Measurements from ENCODE around the gene RRP12. TPM values are rescaled to one million over a fixed set of nuclear protein-coding genes. Genes with fewer than 3 reads are reported as not detected.

The RRP12 gene
- total RNA-seq, 2 donors from 2014 or later, result 17.7 to 29.3 TPM

DNA sequence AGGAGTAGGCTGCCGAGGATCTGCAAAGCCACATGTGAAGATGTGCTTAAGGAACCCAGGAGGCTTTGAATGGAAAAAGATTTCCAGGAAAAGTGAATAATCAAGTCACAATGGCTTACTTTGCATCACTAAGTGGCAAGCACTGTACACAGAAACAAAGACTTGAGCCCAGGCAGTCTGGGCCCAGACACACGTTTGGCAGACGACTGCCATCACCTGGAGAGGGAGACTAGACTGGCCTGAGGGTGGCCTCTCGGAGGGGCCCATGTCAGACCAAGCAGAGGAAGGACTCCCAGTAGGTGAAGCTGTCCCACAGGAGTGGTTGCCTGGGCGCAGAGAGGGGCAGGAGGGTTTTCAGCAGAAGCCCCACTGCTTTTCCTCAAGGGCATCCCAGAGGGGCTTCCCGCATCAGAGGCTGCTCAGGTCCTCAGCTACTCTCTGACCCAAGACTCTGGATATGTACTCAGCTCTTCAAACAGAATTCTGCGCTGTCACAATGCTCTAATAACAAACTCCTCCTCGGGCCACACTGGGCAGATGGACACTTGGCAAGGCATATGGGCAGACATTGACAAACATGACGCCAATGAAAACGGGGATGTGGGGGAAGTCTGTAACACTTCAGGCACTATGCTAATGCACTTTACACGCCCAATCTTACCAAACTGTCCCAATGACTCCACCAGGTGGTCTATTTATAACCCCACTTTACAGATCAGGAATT lies 38.7 kb downstream of the RRP12 start:
- Histone ChIP-seq H3K36me3 (peaks cover 22% of the 10 kb centered on the region), H3K4me1 (ENCODE audit: control insufficient read depth in 1 of 2, low read depth in 2 of 2) (no peaks in the 10 kb centered on the region), H3K27me3 (replicated peaks; ENCODE audit: insufficient read depth) (no peaks in the 10 kb centered on the region), H3K27ac (no peak overlapping the region), H3K4me3 (no peak overlapping the region), H3K9me3 (no peaks in the 10 kb centered on the region)
- DNase-seq (ENCODE audit: low spot score), result no peak
- TF ChIP-seq, protein P1, sequence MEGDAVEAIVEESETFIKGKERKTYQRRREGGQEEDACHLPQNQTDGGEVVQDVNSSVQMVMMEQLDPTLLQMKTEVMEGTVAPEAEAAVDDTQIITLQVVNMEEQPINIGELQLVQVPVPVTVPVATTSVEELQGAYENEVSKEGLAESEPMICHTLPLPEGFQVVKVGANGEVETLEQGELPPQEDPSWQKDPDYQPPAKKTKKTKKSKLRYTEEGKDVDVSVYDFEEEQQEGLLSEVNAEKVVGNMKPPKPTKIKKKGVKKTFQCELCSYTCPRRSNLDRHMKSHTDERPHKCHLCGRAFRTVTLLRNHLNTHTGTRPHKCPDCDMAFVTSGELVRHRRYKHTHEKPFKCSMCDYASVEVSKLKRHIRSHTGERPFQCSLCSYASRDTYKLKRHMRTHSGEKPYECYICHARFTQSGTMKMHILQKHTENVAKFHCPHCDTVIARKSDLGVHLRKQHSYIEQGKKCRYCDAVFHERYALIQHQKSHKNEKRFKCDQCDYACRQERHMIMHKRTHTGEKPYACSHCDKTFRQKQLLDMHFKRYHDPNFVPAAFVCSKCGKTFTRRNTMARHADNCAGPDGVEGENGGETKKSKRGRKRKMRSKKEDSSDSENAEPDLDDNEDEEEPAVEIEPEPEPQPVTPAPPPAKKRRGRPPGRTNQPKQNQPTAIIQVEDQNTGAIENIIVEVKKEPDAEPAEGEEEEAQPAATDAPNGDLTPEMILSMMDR (IDR thresholded peaks at IDR 0.05), result no peak
- ATAC-seq (ENCODE audit: insufficient number of reproducible peaks, low FRiP score, low read depth), result no peak

DNA sequence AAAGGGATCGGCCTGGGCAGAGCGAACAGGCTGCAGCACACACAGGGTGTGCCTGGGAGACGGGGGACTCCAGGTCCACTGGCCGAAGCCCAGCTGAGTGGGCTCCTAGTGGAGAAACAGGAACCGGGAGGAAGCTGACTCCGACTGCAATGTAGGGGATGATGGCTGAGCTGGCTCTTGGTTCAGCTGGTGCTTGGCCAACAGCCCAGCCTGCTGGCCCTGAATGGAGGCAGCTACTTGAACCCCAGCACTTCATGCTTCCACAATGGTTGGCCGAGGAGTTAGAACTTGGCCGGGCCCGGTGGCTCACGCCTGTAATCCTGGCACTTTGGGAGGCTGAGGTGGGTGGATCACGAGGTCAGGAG lies 39.6 kb downstream of the RRP12 start:
- no peaks in the 10 kb centered on the region for H3K27me3 ChIP-seq (replicated peaks; ENCODE audit: insufficient read depth)
- H3K27ac ChIP-seq, result no peak overlapping the region
- no peaks in the 10 kb centered on the region for H3K9me3 ChIP-seq
- peaks cover 22% of the 10 kb centered on the region for H3K36me3 ChIP-seq
- TF ChIP-seq, protein P1 (IDR thresholded peaks at IDR 0.05), result no peak
- DNase-seq (ENCODE audit: low spot score), result no peak
- no peak overlapping the region for H3K4me3 ChIP-seq
- ATAC-seq (ENCODE audit: insufficient number of reproducible peaks, low FRiP score, low read depth), result no peak
- H3K4me1 ChIP-seq (ENCODE audit: control insufficient read depth in 1 of 2, low read depth in 2 of 2), result no peaks in the 10 kb centered on the region

DNA sequence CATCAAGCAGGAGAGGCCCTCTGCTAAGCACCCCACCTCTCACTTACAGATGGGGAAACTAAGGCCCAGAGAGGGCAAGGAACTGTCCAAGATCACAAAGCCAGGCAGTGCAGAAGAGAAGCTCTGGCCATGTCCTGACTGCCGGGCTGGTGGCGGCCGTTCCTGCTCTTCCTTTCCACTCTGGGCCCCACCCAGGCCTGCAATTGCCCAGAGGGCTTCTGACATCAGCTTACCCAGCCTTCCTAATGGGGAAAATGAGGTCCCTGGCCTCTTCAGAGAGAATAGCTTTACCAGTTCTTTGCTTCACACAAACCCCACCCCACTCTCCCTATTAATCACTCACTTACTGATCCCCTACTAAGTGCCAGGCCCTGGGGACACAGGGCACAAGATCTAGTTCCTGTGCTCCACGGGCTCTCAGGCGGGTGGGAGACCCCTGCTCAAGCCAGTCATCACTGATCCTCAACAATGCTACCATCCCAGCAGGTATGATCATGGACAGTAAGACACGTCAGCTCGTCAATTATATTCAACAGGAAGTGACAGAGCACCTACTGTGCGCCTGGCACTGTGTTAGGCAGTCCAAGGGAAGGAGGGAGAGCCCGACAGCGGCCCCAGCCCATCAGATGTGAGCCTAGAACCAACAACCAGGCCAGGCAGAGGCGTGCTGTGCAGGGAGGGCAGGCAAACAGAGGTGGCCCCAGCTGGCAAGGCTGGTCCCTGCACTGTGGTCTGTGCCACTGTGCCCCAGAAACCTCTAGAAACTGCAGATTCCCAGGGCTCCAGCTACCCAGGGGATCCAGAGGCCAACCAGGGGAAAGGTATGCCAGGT lies 40.2 kb downstream of the RRP12 start:
- Histone ChIP-seq H3K4me3 (no peak overlapping the region), H3K9me3 (no peaks in the 10 kb centered on the region), H3K27me3 (replicated peaks; ENCODE audit: insufficient read depth) (no peaks in the 10 kb centered on the region), H3K36me3 (peaks cover 22% of the 10 kb centered on the region), H3K4me1 (ENCODE audit: control insufficient read depth in 1 of 2, low read depth in 2 of 2) (no peaks in the 10 kb centered on the region), H3K27ac (no peak overlapping the region)
- no peak for DNase-seq (ENCODE audit: low spot score)
- TF ChIP-seq, protein P1 (IDR thresholded peaks at IDR 0.05), result no peak
- ATAC-seq (ENCODE audit: insufficient number of reproducible peaks, low FRiP score, low read depth), result no peak

DNA sequence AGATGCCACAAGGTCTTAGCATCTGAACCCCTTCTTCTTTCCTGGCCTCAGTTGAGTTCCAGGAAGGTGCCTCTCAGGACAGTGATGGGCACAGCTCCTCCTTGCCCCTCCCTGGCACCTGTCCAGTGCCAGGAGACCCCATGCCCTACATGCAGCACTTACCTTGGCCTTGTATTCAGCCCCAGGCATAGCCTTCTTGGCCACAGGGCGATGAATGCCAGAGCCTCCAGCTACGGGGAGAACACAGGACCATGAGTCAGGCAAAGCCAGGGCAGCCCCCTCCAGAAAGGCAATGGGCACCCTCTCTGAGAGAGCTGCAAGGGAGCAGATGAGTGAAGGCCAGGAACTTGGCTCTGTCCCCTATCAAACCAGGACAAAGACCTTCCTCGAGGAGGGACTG lies 42.4 kb downstream of the RRP12 start:
- ATAC-seq (ENCODE audit: insufficient number of reproducible peaks, low FRiP score, low read depth) (no peak), DNase-seq (ENCODE audit: low spot score) (no peak)
- Histone ChIP-seq H3K4me3 (no peak overlapping the region), H3K36me3 (peaks cover 18% of the 10 kb centered on the region), H3K9me3 (no peaks in the 10 kb centered on the region), H3K27me3 (replicated peaks; ENCODE audit: insufficient read depth) (no peaks in the 10 kb centered on the region), H3K27ac (no peak overlapping the region), H3K4me1 (ENCODE audit: control insufficient read depth in 1 of 2, low read depth in 2 of 2) (no peaks in the 10 kb centered on the region)
- TF ChIP-seq, protein P1 (IDR thresholded peaks at IDR 0.05), result no peak

DNA sequence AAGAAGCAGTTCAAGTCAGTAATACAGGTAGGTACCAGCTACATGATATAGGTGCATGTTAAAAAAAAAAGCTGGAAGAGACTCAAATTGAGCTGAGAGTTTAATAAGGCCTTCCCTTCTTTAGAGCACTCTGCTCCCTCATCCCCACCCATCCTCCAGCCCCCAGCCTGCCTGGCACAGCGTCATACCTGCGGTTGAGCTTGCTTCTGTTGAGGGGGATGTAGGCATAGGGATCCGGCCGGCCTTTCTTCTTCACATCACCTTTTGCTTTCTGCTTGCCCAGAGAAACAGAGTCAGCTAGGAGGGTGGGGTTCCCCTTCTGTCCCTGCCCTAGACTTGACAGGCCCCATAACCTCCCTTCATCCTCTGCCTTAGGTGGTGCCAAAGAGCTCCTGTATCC lies 42.8 kb downstream of the RRP12 start:
- TF ChIP-seq, protein P1 (IDR thresholded peaks at IDR 0.05), result no peak
- H3K36me3 ChIP-seq, result peaks cover 14% of the 10 kb centered on the region
- H3K27me3 ChIP-seq (replicated peaks; ENCODE audit: insufficient read depth), result no peaks in the 10 kb centered on the region
- no peak for ATAC-seq (ENCODE audit: insufficient number of reproducible peaks, low FRiP score, low read depth)
- no peak for DNase-seq (ENCODE audit: low spot score)
- H3K4me1 ChIP-seq (ENCODE audit: control insufficient read depth in 1 of 2, low read depth in 2 of 2), result no peaks in the 10 kb centered on the region
- no peaks in the 10 kb centered on the region for H3K9me3 ChIP-seq
- H3K4me3 ChIP-seq, result no peak overlapping the region
- no peak overlapping the region for H3K27ac ChIP-seq
